ENCODE measurements around the gene AGO1.
A peak's percentile ranks its signal among the peaks of the same experiment; 100 is the strongest.
"Not testable (repeated sequence)": the region's sequence is repeated elsewhere in the genome, so short reads cannot be mapped to it uniquely, and the experiment has no call there.

AGO1 gene

GRCh38 chr1:35968396-35968795 is 85.4 kb downstream of the AGO1 start:
- no peak for DNase-seq
- H3K4me3 Mint-ChIP-seq: no peak overlapping the region
- no peak for TF ChIP-seq CTCF (IDR thresholded peaks at IDR 0.05)
- no peaks in the 10 kb centered on the region for H3K27me3 Mint-ChIP-seq (ENCODE audit: low read depth, poor library complexity)
- peaks cover 52% of the 10 kb centered on the region for H3K36me3 Mint-ChIP-seq (ENCODE audit: low read depth)
- H3K9me3 Mint-ChIP-seq: no peaks in the 10 kb centered on the region
- no peak overlapping the region for H3K27ac Mint-ChIP-seq
- H3K4me1 Mint-ChIP-seq: no peaks in the 10 kb centered on the region

- Mint-ChIP-seq H3K36me3 (ENCODE audit: low read depth) (peaks cover 73% of the 10 kb centered on the region), H3K27ac (peak overlapping the region; percentile 18), H3K27me3 (ENCODE audit: low read depth, poor library complexity) (peaks cover 3% of the 10 kb centered on the region), H3K9me3 (no peaks in the 10 kb centered on the region), H3K4me3 (no peak overlapping the region), H3K4me1 (no peaks in the 10 kb centered on the region)
- TF ChIP-seq CTCF (IDR thresholded peaks at IDR 0.05): no peak
- no peak for DNase-seq
Observed at GRCh38 chr1:35971601-35972000, 88.6 kb downstream of the AGO1 start.

GRCh38 chr1:35972631-35973030 is 89.6 kb downstream of the AGO1 start:
- not testable (repeated sequence) for H3K27me3 Mint-ChIP-seq (ENCODE audit: low read depth, poor library complexity); H3K27ac Mint-ChIP-seq; H3K9me3 Mint-ChIP-seq; DNase-seq; H3K4me1 Mint-ChIP-seq; H3K4me3 Mint-ChIP-seq
- H3K36me3 Mint-ChIP-seq (ENCODE audit: low read depth): peaks cover 71% of the 10 kb centered on the region

GRCh38 chr1:35980090-35980489 is 97.1 kb downstream of the AGO1 start:
- DNase-seq: no peak
- Mint-ChIP-seq H3K36me3 (ENCODE audit: low read depth) (peaks cover 44% of the 10 kb centered on the region), H3K4me1 (no peaks in the 10 kb centered on the region), H3K27me3 (ENCODE audit: low read depth, poor library complexity) (peaks cover 3% of the 10 kb centered on the region), H3K4me3 (no peak overlapping the region), H3K9me3 (no peaks in the 10 kb centered on the region), H3K27ac (peak overlapping the region; percentile 14)
- TF ChIP-seq CTCF (IDR thresholded peaks at IDR 0.05): no peak
